ENCODE data around the gene DDIT4L. TPM values are rescaled to one million over a fixed set of nuclear protein-coding genes. Genes with fewer than 3 reads are reported as not detected.

DDIT4L gene
- polyA plus RNA-seq, 1 donor from 2014 or later, result not detected

- Histone ChIP-seq H4K20me1 (ENCODE audit: insufficient read depth) (no peaks in the 10 kb centered on the region), H3K9me2 (ENCODE audit: insufficient read depth, low read length) (no peaks in the 10 kb centered on the region), H3K4me2 (ENCODE audit: low read length) (no peak overlapping the region), H3K27me3 (ENCODE audit: insufficient read depth, low read depth, low read length) (no peaks in the 10 kb centered on the region), H3K27ac (ENCODE audit: low read length) (no peak overlapping the region), H2AFZ (ENCODE audit: low read depth, low read length) (no peak overlapping the region), H3K4me3 (ENCODE audit: low read length) (no peak overlapping the region), H3F3A (ENCODE audit: insufficient read depth, low read length, poor library complexity, severe bottlenecking) (no peaks in the 10 kb centered on the region), H3K9ac (ENCODE audit: low read length) (no peak overlapping the region), H3K9me3 (ENCODE audit: low read length) (no peaks in the 10 kb centered on the region), H3K79me2 (replicated peaks; ENCODE audit: insufficient read depth, low read length) (no peaks in the 10 kb centered on the region), H3K36me3 (ENCODE audit: insufficient read depth, low read length) (no peaks in the 10 kb centered on the region)
- no peak for TF ChIP-seq SMC3 (conservative IDR thresholded peaks at IDR 0.05; ENCODE audit: poor library complexity)
- no peak for TF ChIP-seq MXI1 (conservative IDR thresholded peaks at IDR 0.05; ENCODE audit: poor library complexity, severe bottlenecking)
- no peak for TF ChIP-seq POLR2AphosphoS5 (IDR thresholded peaks at IDR 0.05)
- no peak for TF ChIP-seq EZH2 (IDR thresholded peaks at IDR 0.05; ENCODE audit: borderline replicate concordance, insufficient read depth, low read length, poor library complexity, severe bottlenecking)
- TF ChIP-seq RAD21 (conservative IDR thresholded peaks at IDR 0.05), result no peak
- TF ChIP-seq, protein P1, sequence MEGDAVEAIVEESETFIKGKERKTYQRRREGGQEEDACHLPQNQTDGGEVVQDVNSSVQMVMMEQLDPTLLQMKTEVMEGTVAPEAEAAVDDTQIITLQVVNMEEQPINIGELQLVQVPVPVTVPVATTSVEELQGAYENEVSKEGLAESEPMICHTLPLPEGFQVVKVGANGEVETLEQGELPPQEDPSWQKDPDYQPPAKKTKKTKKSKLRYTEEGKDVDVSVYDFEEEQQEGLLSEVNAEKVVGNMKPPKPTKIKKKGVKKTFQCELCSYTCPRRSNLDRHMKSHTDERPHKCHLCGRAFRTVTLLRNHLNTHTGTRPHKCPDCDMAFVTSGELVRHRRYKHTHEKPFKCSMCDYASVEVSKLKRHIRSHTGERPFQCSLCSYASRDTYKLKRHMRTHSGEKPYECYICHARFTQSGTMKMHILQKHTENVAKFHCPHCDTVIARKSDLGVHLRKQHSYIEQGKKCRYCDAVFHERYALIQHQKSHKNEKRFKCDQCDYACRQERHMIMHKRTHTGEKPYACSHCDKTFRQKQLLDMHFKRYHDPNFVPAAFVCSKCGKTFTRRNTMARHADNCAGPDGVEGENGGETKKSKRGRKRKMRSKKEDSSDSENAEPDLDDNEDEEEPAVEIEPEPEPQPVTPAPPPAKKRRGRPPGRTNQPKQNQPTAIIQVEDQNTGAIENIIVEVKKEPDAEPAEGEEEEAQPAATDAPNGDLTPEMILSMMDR (IDR thresholded peaks at IDR 0.05; ENCODE audit: poor library complexity, severe bottlenecking), result no peak
- TF ChIP-seq TAF1 (IDR thresholded peaks at IDR 0.05; ENCODE audit: low read depth), result no peak
- TF ChIP-seq EP300 (conservative IDR thresholded peaks at IDR 0.05; ENCODE audit: poor library complexity, severe bottlenecking), result no peak
- no peak for TF ChIP-seq REST (IDR thresholded peaks at IDR 0.05; ENCODE audit: borderline replicate concordance)
These were observed 12.4 kb downstream of the DDIT4L start for GRCh38 chr4:100177855-100178254.

- no peak for TF ChIP-seq SMC3 (conservative IDR thresholded peaks at IDR 0.05; ENCODE audit: poor library complexity)
- Histone ChIP-seq H3K9me2 (ENCODE audit: insufficient read depth, low read length) (no peaks in the 10 kb centered on the region), H3K27ac (ENCODE audit: low read length) (no peak overlapping the region), H3K79me2 (replicated peaks; ENCODE audit: insufficient read depth, low read length) (no peaks in the 10 kb centered on the region), H3K27me3 (ENCODE audit: insufficient read depth, low read depth, low read length) (no peaks in the 10 kb centered on the region), H3K4me2 (ENCODE audit: low read length) (no peak overlapping the region), H3K4me3 (ENCODE audit: low read length) (no peak overlapping the region), H3K9ac (ENCODE audit: low read length) (no peak overlapping the region), H3F3A (ENCODE audit: insufficient read depth, low read length, poor library complexity, severe bottlenecking) (no peaks in the 10 kb centered on the region), H2AFZ (ENCODE audit: low read depth, low read length) (no peak overlapping the region), H3K9me3 (ENCODE audit: low read length) (no peaks in the 10 kb centered on the region), H3K36me3 (ENCODE audit: insufficient read depth, low read length) (no peaks in the 10 kb centered on the region), H4K20me1 (ENCODE audit: insufficient read depth) (no peaks in the 10 kb centered on the region)
These were observed 13.1 kb downstream of the DDIT4L start for GRCh38 chr4:100177126-100177525.

DNA sequence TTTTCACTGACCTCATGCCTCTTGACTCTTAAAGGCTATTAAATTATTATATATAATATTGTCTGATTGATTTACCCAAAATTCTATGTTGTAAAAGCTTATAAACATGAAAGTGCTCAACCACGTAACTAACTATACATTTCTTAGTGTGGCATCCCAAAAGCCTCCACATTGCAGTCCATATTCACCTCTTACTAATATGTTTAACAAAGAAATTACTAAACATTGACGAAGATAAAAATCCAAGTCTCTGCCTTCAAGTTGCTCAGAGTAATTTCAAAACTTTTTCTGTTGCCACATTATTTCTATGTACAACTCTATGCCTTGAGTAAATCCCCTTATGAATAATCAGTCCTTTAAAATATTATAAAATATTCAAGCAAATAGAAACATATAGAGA is 14.4 kb downstream of the DDIT4L start:
- no peaks in the 10 kb centered on the region for H3K9me3 ChIP-seq (ENCODE audit: low read length)
- no peak overlapping the region for H3K27ac ChIP-seq (ENCODE audit: low read length)
- no peaks in the 10 kb centered on the region for H4K20me1 ChIP-seq (ENCODE audit: insufficient read depth)
- H3K36me3 ChIP-seq (ENCODE audit: insufficient read depth, low read length), result no peaks in the 10 kb centered on the region
- H3K9me2 ChIP-seq (ENCODE audit: insufficient read depth, low read length), result no peaks in the 10 kb centered on the region
- no peak overlapping the region for H2AFZ ChIP-seq (ENCODE audit: low read depth, low read length)
- no peak overlapping the region for H3K9ac ChIP-seq (ENCODE audit: low read length)
- no peaks in the 10 kb centered on the region for H3K27me3 ChIP-seq (ENCODE audit: insufficient read depth, low read depth, low read length)
- H3F3A ChIP-seq (ENCODE audit: insufficient read depth, low read length, poor library complexity, severe bottlenecking), result no peaks in the 10 kb centered on the region
- TF ChIP-seq REST (IDR thresholded peaks at IDR 0.05; ENCODE audit: borderline replicate concordance), result no peak
- no peak for TF ChIP-seq SMC3 (conservative IDR thresholded peaks at IDR 0.05; ENCODE audit: poor library complexity)
- TF ChIP-seq MXI1 (conservative IDR thresholded peaks at IDR 0.05; ENCODE audit: poor library complexity, severe bottlenecking), result no peak
- TF ChIP-seq POLR2AphosphoS5 (IDR thresholded peaks at IDR 0.05), result no peak
- no peak for TF ChIP-seq TAF1 (IDR thresholded peaks at IDR 0.05; ENCODE audit: low read depth)
- no peak for TF ChIP-seq EZH2 (IDR thresholded peaks at IDR 0.05; ENCODE audit: borderline replicate concordance, insufficient read depth, low read length, poor library complexity, severe bottlenecking)
- TF ChIP-seq RAD21 (conservative IDR thresholded peaks at IDR 0.05), result no peak
- TF ChIP-seq, protein P1 (IDR thresholded peaks at IDR 0.05; ENCODE audit: poor library complexity, severe bottlenecking), result no peak
- TF ChIP-seq EP300 (conservative IDR thresholded peaks at IDR 0.05; ENCODE audit: poor library complexity, severe bottlenecking), result no peak
- H3K4me2 ChIP-seq (ENCODE audit: low read length), result no peak overlapping the region
- H3K4me3 ChIP-seq (ENCODE audit: low read length), result no peak overlapping the region
- no peaks in the 10 kb centered on the region for H3K79me2 ChIP-seq (replicated peaks; ENCODE audit: insufficient read depth, low read length)

Measured in neural cell (in vitro differentiated cells).